HG03066 (cell line): Measurements from ENCODE around the gene ARFGAP1.

ENCODE experiments used
- ATAC-seq: cut with Tn5 transposase; IDR thresholded peaks from one replicate; pipeline ENCODE4 v1.9.1; 2021; ENCODE audit warnings: low read depth; ENCODE audit not compliant: unreplicated experiment

ARFGAP1 gene

GRCh38 chr20:63276956-63277355, 4.3 kb downstream of the ARFGAP1 start:
- no peak for ATAC-seq

GRCh38 chr20:63277466-63278272, 5.1 kb downstream of the ARFGAP1 start:
- ATAC-seq, result no peak

GRCh38 chr20:63278661-63279060, 6.0 kb downstream of the ARFGAP1 start:
- no peak for ATAC-seq

GRCh38 chr20:63279931-63280330, 7.3 kb downstream of the ARFGAP1 start:
- no peak for ATAC-seq

GRCh38 chr20:63280371-63280770, 7.8 kb downstream of the ARFGAP1 start:
- ATAC-seq, result no peak

GRCh38 chr20:63280929-63281545, 8.4 kb downstream of the ARFGAP1 start:
- ATAC-seq, result no peak

- no peak for ATAC-seq
Measured at GRCh38 chr20:63281742-63282665, 9.4 kb downstream of the ARFGAP1 start.

GRCh38 chr20:63282946-63283345, 10.3 kb downstream of the ARFGAP1 start:
- no peak for ATAC-seq

- no peak for ATAC-seq
Measured at GRCh38 chr20:63283397-63284082, 10.9 kb downstream of the ARFGAP1 start.

GRCh38 chr20:63284083-63284440, 11.4 kb downstream of the ARFGAP1 start:
- ATAC-seq, result no peak

GRCh38 chr20:63284544-63284949, 11.9 kb downstream of the ARFGAP1 start:
- no peak for ATAC-seq

GRCh38 chr20:63284981-63285524, 12.4 kb downstream of the ARFGAP1 start:
- no peak for ATAC-seq

GRCh38 chr20:63285636-63286615, 13.3 kb downstream of the ARFGAP1 start:
- no peak for ATAC-seq

GRCh38 chr20:63286781-63287696, 14.4 kb downstream of the ARFGAP1 start:
- no peak for ATAC-seq

GRCh38 chr20:63287697-63288580, 15.3 kb downstream of the ARFGAP1 start:
- ATAC-seq, result no peak

GRCh38 chr20:63288581-63289251, 16.1 kb downstream of the ARFGAP1 start:
- no peak for ATAC-seq
